GM10847 (cell line): ENCODE data around the gene LRRC52.

Source experiments
- POLR2A ChIP-seq: IDR thresholded peaks from 2 replicates; pipeline ENCODE4 v1.6.1; 2011; ENCODE audit not compliant: insufficient read length; ENCODE audit errors: extremely low read depth

Gene LRRC52

DNA sequence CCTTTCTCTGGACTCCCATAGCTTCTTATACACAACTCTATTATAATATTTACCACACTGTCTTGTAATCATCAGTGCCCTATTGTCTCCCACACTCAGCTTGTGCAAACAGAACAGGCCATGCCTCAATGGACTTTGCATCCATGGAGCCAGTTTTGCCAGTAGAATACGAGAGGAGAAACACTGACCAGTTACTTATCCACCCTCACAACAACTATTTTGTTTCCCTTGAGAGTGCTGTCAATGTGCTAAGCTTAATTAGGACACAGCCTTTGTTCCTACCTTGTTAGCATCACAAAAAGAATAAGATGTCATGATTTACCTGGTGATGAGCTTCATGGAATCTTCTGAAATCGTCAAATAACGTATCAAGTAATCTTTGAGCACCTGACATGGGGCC lies 18.1 kb upstream of the LRRC52 start:
- no peak for TF ChIP-seq POLR2A

DNA sequence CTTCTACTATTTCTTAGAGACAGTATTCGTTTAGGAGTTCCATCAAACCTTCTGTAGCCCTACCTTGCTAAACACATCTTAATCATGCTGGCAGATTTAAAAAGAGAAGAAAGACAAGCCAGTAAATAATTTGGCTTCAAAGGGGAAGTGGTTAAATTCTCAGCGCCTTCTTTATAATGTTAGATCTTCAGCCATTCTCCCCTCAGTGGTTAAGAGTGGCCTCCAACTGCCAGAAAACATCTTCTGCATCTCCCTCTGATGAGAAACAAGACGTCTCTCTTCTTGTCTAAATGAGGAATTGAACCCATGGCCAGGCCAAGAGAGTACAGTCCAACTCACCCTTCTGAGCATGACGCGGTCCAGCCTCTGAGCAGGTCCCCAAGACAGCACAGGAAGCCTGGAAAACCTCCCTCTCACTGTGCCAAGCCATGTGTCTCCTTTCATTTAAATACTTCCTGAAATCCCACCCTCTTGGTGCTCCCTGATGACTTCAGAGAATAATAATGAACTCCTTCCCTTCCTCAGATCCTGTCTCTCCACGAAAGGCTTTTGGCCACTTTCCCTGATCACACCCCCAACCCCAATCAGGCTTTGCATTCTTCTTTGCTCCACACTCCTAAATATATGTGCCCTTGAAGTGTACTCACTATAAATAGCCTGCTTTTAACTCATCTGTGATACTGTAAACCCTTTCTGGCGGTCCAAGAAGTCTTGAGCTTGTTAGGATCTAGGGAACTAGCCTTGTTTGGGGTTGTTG lies 16.4 kb upstream of the LRRC52 start:
- TF ChIP-seq POLR2A: no peak

DNA sequence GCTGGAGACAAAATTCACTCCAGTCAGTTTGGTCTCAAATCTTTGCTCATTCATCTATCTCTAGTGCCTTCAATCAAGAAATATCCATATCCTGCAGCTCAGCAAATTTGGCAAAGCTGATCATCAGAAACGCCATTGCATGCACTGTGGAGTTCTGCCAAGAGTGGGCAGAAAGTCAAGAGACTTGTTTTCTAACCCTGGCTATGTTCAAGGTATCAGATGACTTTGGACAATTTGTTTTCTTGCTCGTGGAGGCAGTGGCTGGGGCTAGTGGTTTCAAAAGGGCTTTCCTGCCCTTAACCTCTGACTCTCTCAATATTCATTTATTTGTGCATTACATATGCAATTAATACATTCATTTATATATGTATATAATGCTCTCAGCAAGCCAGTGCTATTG lies 12.8 kb upstream of the LRRC52 start:
- TF ChIP-seq POLR2A: no peak

DNA sequence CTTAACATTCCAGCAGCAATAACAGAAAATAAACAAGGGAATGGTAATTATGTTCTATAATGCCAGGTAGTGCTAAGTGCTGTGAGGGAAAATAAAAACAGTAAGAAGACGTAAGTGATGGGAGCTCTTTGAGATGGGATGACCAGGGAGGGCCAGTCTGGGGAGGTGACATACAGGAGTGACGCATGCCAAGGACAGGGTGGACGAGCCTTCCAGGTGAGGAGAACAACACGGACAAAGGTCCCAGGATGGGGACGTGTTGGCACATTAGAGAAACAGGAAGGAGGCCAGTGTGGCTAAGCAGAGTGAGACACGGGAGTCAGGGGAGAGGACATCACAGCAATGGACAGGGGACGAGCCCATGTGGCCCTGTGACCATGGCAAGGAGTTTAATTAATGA lies 11.7 kb upstream of the LRRC52 start:
- TF ChIP-seq POLR2A: no peak

DNA sequence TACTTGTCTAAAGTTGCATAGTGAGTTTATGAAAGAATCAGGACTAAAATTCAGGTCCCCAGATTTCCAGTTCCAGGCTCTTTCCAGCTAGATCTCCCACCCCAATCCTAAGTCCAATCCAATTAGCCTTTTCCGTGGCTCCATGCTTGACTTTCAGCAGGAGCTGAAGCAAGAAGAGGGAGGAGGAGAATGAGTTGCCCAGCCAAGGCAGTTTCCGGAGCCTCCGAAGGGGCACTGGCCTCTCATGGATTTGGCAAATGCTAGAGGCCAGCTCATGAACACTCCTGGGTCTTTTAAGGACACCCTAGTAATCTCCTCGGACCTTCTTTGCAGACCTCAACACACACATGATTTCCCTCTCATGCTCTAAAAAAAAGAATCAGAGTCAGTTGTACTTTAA lies 10.5 kb upstream of the LRRC52 start:
- TF ChIP-seq POLR2A: no peak

DNA sequence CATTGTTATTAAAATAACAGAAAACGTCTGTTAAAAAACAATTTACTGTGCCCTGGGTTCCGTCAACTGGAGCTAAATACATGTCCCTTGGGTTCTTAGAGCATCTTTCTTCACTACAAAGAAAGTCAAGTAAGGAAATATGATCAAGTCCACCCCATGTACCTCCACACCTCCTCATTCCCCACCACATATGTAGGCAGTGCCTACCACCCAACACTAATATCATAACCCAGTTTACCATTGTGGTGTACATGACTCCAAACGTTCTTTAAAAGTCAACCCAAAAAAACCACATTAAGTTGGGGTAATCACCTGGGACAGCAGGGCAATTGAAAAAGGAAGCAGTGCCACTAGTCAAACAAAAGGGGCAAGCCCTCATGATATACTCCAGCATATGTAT lies 7.8 kb upstream of the LRRC52 start:
- no peak for TF ChIP-seq POLR2A

DNA sequence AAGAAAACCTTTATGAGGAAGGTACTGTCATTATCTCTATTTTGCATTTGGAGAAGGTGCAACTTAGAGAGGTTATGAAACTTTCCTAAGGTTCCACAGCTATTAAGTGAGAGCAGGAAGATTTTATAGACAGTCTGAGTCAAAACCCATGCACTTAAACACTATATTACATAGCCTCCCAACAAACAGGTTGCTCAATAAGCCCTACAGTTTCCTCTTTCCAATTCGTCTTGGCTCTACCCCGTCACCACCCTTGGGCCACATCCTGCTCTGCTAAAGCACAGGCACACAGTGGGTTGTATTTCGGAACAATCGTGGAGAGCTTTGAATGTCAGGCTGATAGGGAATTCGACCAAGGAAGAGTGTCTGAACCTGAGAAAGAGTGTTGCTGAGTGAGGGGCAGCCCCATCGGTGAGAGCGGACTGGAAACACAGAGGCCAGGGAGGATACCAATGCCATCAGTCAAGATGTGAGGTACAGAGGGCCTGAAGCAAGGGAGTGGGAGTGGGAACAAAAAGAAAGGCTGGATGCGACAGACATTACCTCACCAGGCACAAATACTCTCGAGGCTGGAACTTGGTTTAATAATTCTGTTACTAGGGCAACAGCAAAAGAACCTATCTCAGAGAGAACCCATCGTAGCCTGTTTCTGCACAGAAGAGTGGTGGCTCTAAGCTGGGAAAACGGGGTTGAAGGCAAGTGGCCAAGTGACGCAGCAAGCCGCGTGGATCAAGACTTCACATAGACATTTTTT lies 6.3 kb upstream of the LRRC52 start:
- TF ChIP-seq POLR2A: no peak

DNA sequence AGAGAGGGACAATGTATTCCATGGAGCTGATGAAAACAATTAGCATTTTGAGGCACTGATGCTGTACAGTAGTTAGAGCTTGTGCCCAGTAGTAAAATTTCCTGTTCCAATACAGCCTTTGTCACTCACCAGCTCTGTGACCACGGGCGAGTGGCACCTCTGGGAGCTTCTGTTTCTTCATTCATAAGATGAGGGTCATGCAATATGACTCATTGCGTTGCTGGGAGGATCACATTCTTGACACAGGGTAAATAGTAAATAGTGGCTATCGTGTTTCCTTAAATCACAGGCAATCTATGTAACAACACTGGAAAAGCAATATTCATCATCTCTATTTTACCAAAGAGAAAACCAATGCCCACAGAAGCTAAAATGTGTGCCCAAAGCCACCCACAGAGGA lies 4.5 kb upstream of the LRRC52 start:
- TF ChIP-seq POLR2A: no peak

DNA sequence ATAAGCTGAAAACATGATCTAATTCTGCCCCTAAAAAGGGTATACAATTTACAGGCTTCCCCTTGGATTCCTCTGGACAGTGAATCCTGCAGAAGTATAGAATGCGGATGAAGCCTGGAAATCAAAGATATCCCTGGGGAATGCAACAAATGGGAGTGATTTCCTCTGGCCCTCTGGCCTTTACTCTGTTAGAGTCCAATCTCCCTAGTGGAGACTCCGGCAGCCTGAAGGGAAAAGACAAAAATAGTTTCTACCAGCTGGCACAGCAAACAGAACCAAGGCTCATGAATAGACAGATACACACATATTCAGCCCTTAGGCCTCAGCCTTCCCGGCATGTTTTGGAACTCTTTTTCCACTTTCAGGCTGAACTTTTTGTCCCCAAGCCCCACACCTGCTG lies 3.9 kb upstream of the LRRC52 start:
- no peak for TF ChIP-seq POLR2A

DNA sequence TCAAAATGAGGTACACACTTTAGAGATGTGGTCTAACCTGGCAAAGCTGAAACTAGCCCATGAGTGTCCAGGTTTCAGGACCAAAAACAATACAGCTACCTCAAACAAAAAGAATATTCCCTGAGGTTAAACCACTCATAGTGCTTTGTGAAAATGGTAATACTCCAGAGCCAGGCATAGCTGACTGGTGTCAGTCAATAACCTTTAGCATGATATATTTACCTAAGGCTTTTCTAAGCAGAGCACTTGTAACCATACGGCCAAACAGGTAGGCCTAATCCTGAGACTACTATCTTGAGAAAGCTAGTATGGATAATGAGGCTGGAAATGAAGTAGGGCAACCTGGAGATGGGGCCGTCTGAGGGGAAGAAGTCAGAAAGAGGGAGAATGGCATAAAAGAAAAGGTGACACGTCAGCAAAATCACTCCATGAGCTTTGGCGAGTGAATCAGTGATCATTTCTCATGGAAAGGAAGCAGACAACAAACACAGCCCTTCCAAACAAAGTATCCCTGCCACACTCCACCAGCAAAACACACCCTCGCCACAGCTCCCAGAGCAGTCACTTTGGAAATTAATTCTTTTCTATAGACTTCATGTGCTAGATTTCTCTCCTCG lies 1.7 kb upstream of the LRRC52 start:
- TF ChIP-seq POLR2A: no peak

DNA sequence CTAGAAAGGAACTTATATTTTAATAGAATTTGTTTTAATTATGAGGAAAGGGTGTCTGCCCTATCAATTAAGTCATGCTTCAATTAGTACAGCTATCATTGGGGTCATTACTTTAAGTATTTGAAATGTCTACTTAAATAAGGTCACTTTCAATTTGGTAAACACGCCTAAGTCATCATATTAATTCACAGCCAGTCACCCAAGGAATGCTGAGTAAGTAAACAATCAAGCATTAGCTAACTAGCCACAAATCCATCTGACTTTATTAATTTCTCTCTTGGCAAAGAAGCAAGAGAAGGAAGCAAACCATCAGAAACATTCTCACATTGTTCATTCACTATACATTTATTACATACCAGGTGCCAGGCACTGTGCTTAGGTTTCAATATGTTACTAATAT lies 1.2 kb upstream of the LRRC52 start:
- no peak for TF ChIP-seq POLR2A

DNA sequence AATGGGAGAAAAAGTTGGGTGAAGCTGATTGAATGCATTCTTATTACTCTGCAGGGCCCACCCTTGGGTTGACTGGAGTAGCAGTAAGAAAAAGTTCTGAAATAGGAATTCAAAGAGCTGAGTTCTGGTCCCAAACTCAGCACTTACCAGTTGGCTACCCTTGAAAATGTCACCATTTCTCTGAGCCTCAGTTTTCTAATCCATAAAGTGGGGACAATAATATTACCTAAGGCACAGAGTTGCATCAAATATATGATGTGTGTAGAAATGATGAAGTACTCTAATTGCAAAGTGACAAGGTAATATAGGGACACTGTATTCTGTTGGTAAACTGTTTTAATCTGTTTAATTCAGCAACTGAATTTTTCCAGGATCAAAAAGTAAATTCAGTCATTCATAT lies 1.2 kb downstream of the LRRC52 start:
- TF ChIP-seq POLR2A: no peak

DNA sequence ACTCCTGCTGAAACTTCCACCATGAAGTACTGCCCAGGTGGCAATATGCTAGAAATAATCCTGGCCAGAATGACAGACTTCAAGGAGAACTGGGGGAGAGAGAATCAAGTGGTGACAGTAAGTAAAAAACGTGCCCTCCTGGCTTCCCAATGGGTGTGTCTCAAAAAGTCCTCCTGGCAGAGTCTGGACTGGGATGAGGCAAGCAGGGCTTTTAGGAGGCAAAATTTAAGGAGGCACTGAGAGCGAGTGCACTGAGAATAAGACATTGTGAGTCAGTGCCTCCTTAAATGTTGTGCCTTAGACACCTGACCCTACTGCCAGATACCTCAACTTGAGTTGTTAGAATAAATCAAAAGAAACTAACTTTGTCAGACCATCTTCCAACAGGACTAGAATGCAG lies 2.2 kb downstream of the LRRC52 start:
- TF ChIP-seq POLR2A: no peak

DNA sequence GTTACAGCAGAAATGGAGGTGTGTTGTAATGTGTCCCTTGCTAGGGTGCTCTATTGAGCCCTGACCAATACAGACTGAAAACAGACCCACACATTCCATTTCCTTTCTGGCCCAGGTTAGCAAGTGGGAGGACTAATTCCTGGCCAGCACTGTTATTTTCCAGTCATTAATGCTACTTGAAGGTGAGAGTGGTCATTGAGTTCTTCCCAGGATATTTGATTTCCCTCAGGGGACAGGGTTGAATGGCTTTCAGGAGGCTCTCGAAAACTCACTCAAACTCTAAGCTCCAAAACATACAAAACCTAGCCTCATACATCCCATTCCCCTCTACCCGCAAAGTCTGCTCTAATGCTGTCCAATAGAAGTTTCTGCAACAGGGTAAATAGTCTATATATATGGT lies 6.2 kb downstream of the LRRC52 start:
- TF ChIP-seq POLR2A: no peak

DNA sequence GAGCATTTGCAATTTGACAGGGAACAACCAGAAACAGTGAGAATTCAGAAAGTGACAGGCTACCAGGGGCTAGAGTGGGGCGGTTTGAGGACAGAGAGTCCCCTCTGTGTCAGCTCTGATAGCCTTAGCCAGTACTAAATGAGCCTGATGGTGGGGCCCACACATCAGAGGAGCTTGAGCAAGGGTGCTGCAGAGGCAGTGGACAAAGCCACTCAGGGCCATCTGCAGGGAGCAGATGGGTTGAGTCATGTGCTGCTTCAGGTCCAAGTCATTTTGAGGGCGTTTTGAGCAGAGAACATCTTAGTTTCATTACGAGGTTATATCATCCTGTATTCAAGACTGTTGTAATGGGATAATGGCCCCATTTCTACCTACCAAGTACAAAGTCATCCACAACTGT lies 7.7 kb downstream of the LRRC52 start:
- no peak for TF ChIP-seq POLR2A
